Gastroesophageal sphincter (tissue), 4 donors: ENCODE measurements around the gene CHCHD1. TPM values are rescaled to one million over a fixed set of nuclear protein-coding genes. Genes with fewer than 3 reads are reported as not detected.

Experiments used
- ATAC-seq: fragments of 150-250 bp; one replicate; pipeline ENCODE4 v1.9.1; 2016; ENCODE audit warnings: mild to moderate bottlenecking, moderate library complexity
- H3K27ac ChIP-seq, 4 donors: fragments of 200-600 bp; sonication (generic) in 3 of 4; 1 replicate in 3 of 4; 2 replicates in 1 of 4; pipeline ENCODE4 v1.5.1; 2016 to 2019
- H3K27me3 ChIP-seq: fragments of 200-600 bp; sonication (generic); one replicate; pipeline ENCODE4 v1.5.1; 2019
- H3K36me3 ChIP-seq, 2 donors: fragments of 200-600 bp; sonication (generic); one replicate each; pipeline ENCODE4 v1.5.1; 2019; ENCODE audit warnings: control low read depth in 1 of 2
- H3K4me1 ChIP-seq, 3 donors: fragments of 200-600 bp; sonication (generic); 1 replicate in 2 of 3; 2 replicates in 1 of 3; pipeline ENCODE4 v1.5.1; 2016 to 2019; ENCODE audit warnings: control low read depth in 2 of 3
- H3K4me3 ChIP-seq, 2 donors: fragments of 200-600 bp; sonication (generic); one replicate each; pipeline ENCODE4 v1.5.1; 2019; ENCODE audit warnings: mild to moderate bottlenecking in 1 of 2, moderate library complexity in 1 of 2
- H3K9me3 ChIP-seq, 3 donors: fragments of 200-600 bp; sonication (generic); one replicate each; pipeline ENCODE4 v1.5.1; 2017 to 2019; ENCODE audit warnings: control low read depth in 2 of 3
- EP300 ChIP-seq: sonication (generic); formaldehyde crosslinking; IDR thresholded peaks from one replicate; pipeline ENCODE4 v1.6.1; 2017; ENCODE audit warnings: antibody characterized with exemption, mild to moderate bottlenecking
- POLR2A ChIP-seq, 2 donors: fragments of 450-650 bp; IDR thresholded peaks; one replicate each; pipeline ENCODE4 v1.6.1; 2017; ENCODE audit warnings: antibody characterized with exemption in 2 of 2, mild to moderate bottlenecking in 2 of 2, moderate library complexity in 1 of 2
- POLR2AphosphoS5 ChIP-seq: sonication (generic); formaldehyde crosslinking; IDR thresholded peaks from one replicate; pipeline ENCODE4 v1.6.1; 2017; ENCODE audit warnings: antibody characterized with exemption
- WGBS, 2 donors: methylation state at CpG; one replicate each; pipeline ENCODE4 v1.1.5; 2018; ENCODE audit warnings: low coverage in 1 of 2; 5-methylcytosine and 5-hydroxymethylcytosine counted together
- total RNA-seq, 4 donors: library from RNA; depleted of rRNA; stranded (reverse); fragments of >200 nt; gene quantifications; one replicate each; pipeline ENCODE4 v1.1.0, GENCODE V29; 2016
- TF ChIP-seq, protein P1 (sequence below), 4 experiments: fragments of 200-600 bp in 2 of 4; fragments of 450-650 bp in 2 of 4; sonication (generic) in 1 of 4; IDR thresholded peaks; one replicate each; pipeline ENCODE4 v1.5.1; 2017 to 2019; ENCODE audit warnings: antibody characterized with exemption in 4 of 4, mild to moderate bottlenecking in 2 of 4, moderate library complexity in 2 of 4

The CHCHD1 gene
- total RNA-seq, 4 donors from 2014 or later: 19.9 to 29.5 (median 21.4) TPM

DNA sequence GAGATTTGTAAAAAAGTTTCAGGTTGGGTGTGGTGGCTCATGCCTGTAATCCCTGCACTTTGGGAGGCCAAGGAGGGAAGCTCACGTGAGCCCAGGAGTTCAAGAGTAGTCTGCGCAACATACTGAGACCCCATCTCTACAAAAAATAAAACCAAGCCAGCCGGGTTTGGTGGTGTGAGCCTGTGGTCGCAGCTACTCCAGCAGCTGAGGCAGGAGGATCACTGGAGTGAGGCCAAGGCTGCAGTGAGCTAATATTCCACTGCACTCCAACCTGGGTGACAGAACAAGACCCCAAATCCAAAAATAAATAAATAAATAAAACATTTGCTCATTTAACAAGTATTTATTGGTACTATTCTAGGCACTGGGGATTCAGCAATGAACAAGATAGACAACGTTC, 1.5 kb upstream of the CHCHD1 start:
- Histone ChIP-seq H3K9me3 (no peaks in the 10 kb centered on the region), H3K4me3 (no peak overlapping the region), H3K27me3 (no peaks in the 10 kb centered on the region), H3K27ac (no peak overlapping the region), H3K4me1 (peaks cover 0 to 64% (median 21%) of the 10 kb centered on the region in 3 donors), H3K36me3 (peaks cover 0 to 47% of the 10 kb centered on the region in 2 donors)
- 53 to 77% methylated on average over 2 to 4 of the region's 5 CpGs for WGBS, 2 donors
- ATAC-seq: no peak
- TF ChIP-seq, protein P1, sequence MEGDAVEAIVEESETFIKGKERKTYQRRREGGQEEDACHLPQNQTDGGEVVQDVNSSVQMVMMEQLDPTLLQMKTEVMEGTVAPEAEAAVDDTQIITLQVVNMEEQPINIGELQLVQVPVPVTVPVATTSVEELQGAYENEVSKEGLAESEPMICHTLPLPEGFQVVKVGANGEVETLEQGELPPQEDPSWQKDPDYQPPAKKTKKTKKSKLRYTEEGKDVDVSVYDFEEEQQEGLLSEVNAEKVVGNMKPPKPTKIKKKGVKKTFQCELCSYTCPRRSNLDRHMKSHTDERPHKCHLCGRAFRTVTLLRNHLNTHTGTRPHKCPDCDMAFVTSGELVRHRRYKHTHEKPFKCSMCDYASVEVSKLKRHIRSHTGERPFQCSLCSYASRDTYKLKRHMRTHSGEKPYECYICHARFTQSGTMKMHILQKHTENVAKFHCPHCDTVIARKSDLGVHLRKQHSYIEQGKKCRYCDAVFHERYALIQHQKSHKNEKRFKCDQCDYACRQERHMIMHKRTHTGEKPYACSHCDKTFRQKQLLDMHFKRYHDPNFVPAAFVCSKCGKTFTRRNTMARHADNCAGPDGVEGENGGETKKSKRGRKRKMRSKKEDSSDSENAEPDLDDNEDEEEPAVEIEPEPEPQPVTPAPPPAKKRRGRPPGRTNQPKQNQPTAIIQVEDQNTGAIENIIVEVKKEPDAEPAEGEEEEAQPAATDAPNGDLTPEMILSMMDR (IDR thresholded peaks at IDR 0.05): no peak
- TF ChIP-seq EP300 (no peak), POLR2AphosphoS5 (no peak), POLR2A (IDR thresholded peaks at IDR 0.05) (no peak)

DNA sequence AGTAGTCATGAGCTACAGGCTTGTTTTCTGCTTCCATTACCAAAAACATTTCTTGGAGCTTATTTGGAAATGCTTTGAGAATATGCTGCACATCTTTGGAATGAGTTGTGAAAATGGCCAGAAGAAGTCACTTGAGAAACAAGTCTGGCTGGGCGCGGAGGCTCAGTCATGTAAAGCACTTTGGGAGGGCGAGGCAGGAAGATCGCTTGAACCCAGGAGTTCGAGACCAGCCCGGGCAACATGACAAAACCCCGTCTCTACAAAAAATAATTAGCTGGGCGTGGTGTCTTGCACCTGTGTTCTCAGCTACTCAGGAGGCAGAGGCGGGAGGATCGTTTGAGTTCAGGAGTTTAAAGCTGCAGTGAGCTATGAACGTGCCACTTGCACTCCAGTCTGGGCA, 882 bp upstream of the CHCHD1 start:
- Histone ChIP-seq H3K27ac (peak overlapping the region in 3 of 4 donors; percentile 91 to 96 (median 92)), H3K9me3 (no peaks in the 10 kb centered on the region), H3K4me3 (peak overlapping the region; percentile 66 to 69), H3K36me3 (peaks cover 0 to 40% of the 10 kb centered on the region in 2 donors), H3K27me3 (no peaks in the 10 kb centered on the region), H3K4me1 (peaks cover 0 to 58% (median 19%) of the 10 kb centered on the region in 3 donors)
- ATAC-seq: no peak
- TF ChIP-seq POLR2A (IDR thresholded peaks at IDR 0.05) (no peak), EP300 (no peak), POLR2AphosphoS5 (no peak)
- TF ChIP-seq, protein P1 (IDR thresholded peaks at IDR 0.05): no peak
- WGBS, 2 donors: 10 to 26% methylated on average over 5 to 11 of the region's 11 CpGs

DNA sequence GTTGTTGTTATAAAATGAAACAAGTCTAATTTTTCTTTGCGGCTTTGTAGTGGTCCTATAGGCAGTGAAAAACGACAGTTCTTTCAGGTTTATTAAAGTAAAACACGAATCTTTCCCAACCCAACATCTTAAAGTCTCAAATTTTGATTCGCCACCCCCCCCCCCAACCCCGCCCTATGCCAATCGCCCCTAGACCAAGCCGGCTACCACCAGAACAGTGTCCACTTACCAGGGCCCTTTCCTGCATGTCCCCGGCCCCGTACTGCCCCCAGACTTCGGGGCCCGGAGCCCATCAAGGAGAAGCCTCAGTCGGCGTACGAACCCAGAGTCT, 335 bp upstream of the CHCHD1 start:
- Histone ChIP-seq H3K36me3 (peaks cover 0 to 35% of the 10 kb centered on the region in 2 donors), H3K27me3 (no peaks in the 10 kb centered on the region), H3K27ac (peak overlapping the region; percentile 78 to 96 (median 92)), H3K4me1 (peaks cover 0 to 60% (median 21%) of the 10 kb centered on the region in 3 donors), H3K4me3 (peak overlapping the region; percentile 66 to 69), H3K9me3 (no peaks in the 10 kb centered on the region)
- TF ChIP-seq POLR2AphosphoS5: no peak
- TF ChIP-seq, protein P1 (IDR thresholded peaks at IDR 0.05): no peak
- ATAC-seq: peak; percentile 7
- WGBS, 2 donors: 0% methylated on average over 3 to 6 of the region's 14 CpGs

DNA sequence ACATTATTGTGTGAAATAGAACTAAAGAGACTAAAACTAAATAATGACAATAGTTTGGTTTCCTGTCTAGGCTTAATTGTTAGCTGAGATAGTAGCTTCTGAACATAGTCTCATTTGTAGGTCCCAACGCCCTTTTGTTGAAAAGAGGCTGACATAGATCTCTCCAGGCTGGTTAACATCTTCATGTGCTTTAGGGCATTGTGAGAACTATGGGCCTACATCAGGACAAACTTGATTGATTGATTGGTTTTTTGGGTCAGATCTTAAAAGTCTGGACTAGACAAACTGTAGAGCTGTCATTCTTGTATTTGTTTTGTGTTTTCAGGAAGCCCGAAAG, 869 bp downstream of the CHCHD1 start:
- H3K36me3 ChIP-seq: peaks cover 0 to 24% of the 10 kb centered on the region in 2 donors
- H3K4me1 ChIP-seq: peaks cover 0 to 67% (median 33%) of the 10 kb centered on the region in 3 donors
- ATAC-seq: no peak
- no peaks in the 10 kb centered on the region for H3K9me3 ChIP-seq
- H3K4me3 ChIP-seq: peak overlapping the region; percentile 66 to 69
- H3K27me3 ChIP-seq: no peaks in the 10 kb centered on the region
- WGBS, 2 donors: 37 to 45% methylated on average over 2 of the region's 2 CpGs
- peak overlapping the region in 3 of 4 donors; percentile 91 to 96 (median 92) for H3K27ac ChIP-seq
- TF ChIP-seq POLR2A (IDR thresholded peaks at IDR 0.05) (no peak), POLR2AphosphoS5 (no peak), EP300 (no peak)
- TF ChIP-seq, protein P1 (IDR thresholded peaks at IDR 0.05): no peak

DNA sequence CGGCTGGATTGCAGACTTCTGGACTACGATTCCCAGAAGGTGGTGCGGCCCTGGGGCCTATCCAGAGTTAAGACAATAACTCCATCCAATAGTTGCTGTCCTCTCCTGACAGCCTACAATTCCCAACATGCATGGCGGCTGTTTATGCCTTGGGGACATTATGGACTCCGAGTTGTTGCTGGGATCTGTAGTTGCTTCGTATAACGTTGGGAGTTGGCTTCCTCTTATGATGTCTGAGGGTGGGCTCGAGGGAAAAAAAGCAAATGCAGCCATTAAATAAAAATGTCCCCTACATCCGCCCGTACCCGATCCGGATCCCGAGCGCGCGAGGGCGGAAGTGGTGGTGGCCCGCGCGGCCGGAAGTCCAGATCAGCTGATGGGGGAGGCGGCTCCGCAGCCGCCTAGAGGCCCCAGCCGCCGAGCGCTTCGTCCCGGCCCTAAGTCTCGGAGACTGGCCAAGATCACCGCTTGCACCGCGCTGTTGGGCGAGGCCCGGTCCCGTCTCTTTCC, 3.4 kb downstream of the CHCHD1 start, which contains the start of gene ZSWIM8:
Gene ZSWIM8, plus strand, starts transcription at position 396 of the 510 bp plus-strand sequence. CDS start 273 bp downstream, outside the sequence.
- peaks cover 0 to 18% of the 10 kb centered on the region in 2 donors for H3K36me3 ChIP-seq
- 0% methylated on average over 3 to 16 of the region's 36 CpGs for whole genome bisulfite sequencing, 2 donors
- H3K27ac ChIP-seq: peak within 1 kb of the TSS; percentile 76 to 94 (median 92)
- H3K4me3 ChIP-seq: peak within 1 kb of the TSS; percentile 63 to 97
- H3K9me3 ChIP-seq: no peaks in the 10 kb centered on the region
- ATAC-seq: peak; percentile 91
- H3K4me1 ChIP-seq: peaks cover 0 to 79% (median 36%) of the 10 kb centered on the region in 3 donors
- H3K27me3 ChIP-seq: no peaks in the 10 kb centered on the region
- TF ChIP-seq, protein P1 (IDR thresholded peaks at IDR 0.05): peak in 2 of 4 experiments; percentile 24 to 32
- TF ChIP-seq POLR2A (IDR thresholded peaks at IDR 0.05) (peak; percentile 76 to 79), EP300 (no peak), POLR2AphosphoS5 (peak; percentile 81)
